Eye (tissue), 1 donor: ENCODE measurements around the gene SPATS2L.
"Not testable (repeated sequence)": the region's sequence is repeated elsewhere in the genome, so short reads cannot be mapped to it uniquely, and the experiment has no call there.

Experiments
- DNase-seq: peaks from one replicate; pipeline ENCODE4 v3.0.0-alpha.2; 2015

Gene SPATS2L

GRCh38 chr2:200321780-200322534 is 15.5 kb downstream of the SPATS2L start:
- DNase-seq = no peak

GRCh38 chr2:200322607-200323006 is 16.1 kb downstream of the SPATS2L start:
- no peak for DNase-seq

GRCh38 chr2:200324362-200324761 is 17.9 kb downstream of the SPATS2L start:
- no peak for DNase-seq

- DNase-seq = no peak
Measured at GRCh38 chr2:200329384-200329783, 22.9 kb downstream of the SPATS2L start.

GRCh38 chr2:200329798-200330197 is 23.3 kb downstream of the SPATS2L start:
- DNase-seq = no peak

GRCh38 chr2:200330351-200331060 is 24.0 kb downstream of the SPATS2L start:
- DNase-seq = peak; percentile 48

- DNase-seq = no peak
Measured at GRCh38 chr2:200331061-200331400, 24.5 kb downstream of the SPATS2L start.

GRCh38 chr2:200335657-200336056 is 29.2 kb downstream of the SPATS2L start:
- no peak for DNase-seq

- DNase-seq = peak; percentile 43
Measured at GRCh38 chr2:200336980-200337615, 30.6 kb downstream of the SPATS2L start.

GRCh38 chr2:200337621-200338020 is 31.1 kb downstream of the SPATS2L start:
- no peak for DNase-seq

GRCh38 chr2:200338692-200339091 is 32.2 kb downstream of the SPATS2L start:
- DNase-seq = no peak

- DNase-seq = no peak
Measured at GRCh38 chr2:200340508-200341224, 34.2 kb downstream of the SPATS2L start.

- DNase-seq = no peak
Measured at GRCh38 chr2:200341376-200341775, 34.9 kb downstream of the SPATS2L start.

GRCh38 chr2:200342235-200342634 is 35.7 kb downstream of the SPATS2L start:
- no peak for DNase-seq

- DNase-seq = no peak
Measured at GRCh38 chr2:200342654-200343053, 36.2 kb downstream of the SPATS2L start.

GRCh38 chr2:200344202-200344601 is 37.7 kb downstream of the SPATS2L start:
- DNase-seq = not testable (repeated sequence)

GRCh38 chr2:200345975-200346374 is 39.5 kb downstream of the SPATS2L start:
- no peak for DNase-seq

- DNase-seq = no peak
Measured at GRCh38 chr2:200347301-200347700, 40.8 kb downstream of the SPATS2L start.

- DNase-seq = no peak
Measured at GRCh38 chr2:200348897-200349563, 42.5 kb downstream of the SPATS2L start.

- no peak for DNase-seq
Measured at GRCh38 chr2:200349868-200350267, 43.4 kb downstream of the SPATS2L start.

- DNase-seq = no peak
Measured at GRCh38 chr2:200350850-200351285, 44.4 kb downstream of the SPATS2L start.

- DNase-seq = no peak
Measured at GRCh38 chr2:200351815-200352214, 45.3 kb downstream of the SPATS2L start.

- DNase-seq = peak; percentile 28
Measured at GRCh38 chr2:200352636-200353035, 46.1 kb downstream of the SPATS2L start.
